ENCODE results near the gene UGGT1. TPM values are rescaled to one million over a fixed set of nuclear protein-coding genes. Genes with fewer than 3 reads are reported as not detected.

The UGGT1 gene
- total RNA-seq (2014; rRNA removed; shearing (Covaris generic)) = 83.9 and 110 TPM in 2 replicates
- polyA plus RNA-seq (2014; cell fraction: nucleus; rRNA removed) = 54.5 and 74.4 TPM in 2 replicates

DNA sequence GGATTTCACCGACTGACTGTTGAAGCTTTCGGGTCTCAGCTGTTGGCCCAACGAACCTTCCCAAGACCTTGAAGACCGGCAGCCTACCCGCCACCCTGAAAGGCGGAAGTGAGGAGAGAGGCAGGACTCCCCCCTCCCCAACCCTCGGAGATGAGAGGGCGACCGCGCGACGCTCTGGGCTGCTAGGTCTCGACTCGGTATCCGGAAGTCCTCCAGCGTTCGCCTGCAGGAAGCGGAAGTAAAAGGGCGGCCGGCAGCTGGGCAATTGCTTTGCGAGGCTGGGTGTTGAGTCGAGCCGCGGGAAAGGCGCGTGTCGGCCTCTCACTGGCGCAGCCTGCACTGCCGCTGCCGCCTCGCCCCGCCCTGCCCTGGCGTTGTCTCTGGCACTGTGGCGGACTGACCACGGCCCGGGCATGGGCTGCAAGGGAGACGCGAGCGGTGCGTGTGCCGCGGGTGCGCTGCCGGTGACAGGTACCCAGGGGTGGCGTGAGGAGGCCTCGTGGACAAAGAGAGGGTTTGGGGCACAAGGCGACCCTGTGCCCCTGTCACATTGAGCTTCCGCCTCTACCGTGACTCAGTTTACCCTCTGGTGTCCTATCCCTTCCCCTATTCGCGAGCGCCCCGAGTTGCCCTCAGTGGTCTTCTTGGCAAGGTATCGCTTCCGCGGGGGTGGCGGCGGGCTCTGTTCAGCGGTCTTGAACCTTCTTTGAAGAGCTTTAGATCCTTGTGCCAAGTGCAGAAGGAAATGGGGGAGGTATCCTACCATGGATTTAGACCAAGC is at the start of gene UGGT1:
Gene UGGT1 (plus strand): TSS at position 256 of the 781 bp plus-strand sequence. CDS start 158 bp downstream, at position 414.
- peak; percentile 96 for DNase-seq (ENCODE audit: extremely low read depth, low read depth)

GRCh38 chr2:128041561-128041960 is 49.4 kb upstream of the UGGT1 start:
- DNase-seq (ENCODE audit: extremely low read depth, low read depth) = no peak

- no peak for DNase-seq (ENCODE audit: extremely low read depth, low read depth)
Measured at GRCh38 chr2:128043041-128043440, 48.0 kb upstream of the UGGT1 start.

- DNase-seq (ENCODE audit: extremely low read depth, low read depth) = no peak
Measured at GRCh38 chr2:128053331-128053730, 37.7 kb upstream of the UGGT1 start.

DNA sequence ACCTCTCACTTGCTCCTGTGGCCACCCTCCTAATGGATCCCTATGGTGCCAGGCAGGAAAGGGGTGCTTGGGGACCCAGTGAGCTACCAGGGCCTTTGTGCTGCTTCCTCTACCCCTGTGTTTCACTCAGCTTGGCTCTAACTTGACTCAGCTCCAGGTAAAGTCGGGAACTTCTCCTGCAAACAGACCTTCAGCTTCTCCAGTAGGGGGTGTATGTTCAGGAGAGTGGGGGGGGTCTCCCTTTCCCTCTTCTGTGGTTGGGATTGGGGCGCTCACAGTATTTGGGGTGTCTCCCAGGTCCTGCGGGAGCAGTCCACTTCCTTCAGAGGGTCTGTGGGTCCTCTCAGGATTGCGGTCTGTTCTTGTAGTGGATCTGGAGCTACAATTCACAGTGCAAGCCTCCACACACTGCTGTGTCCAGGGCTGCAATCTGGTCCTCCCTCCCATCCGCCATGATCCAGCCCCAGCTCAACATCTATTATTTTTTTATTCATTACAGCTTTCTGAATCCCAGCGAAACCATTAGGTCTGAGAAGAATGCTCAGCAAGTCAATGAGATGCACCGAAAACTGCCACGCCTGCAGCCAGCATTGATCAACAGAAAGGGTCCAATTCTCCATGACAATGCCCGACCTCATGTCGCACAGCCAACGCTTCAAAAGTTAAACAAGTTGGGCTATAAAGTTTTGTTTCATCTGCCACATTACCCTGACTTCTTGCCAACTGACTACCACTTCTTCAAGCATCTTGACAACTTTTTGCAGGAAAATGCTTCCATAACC is 36.7 kb upstream of the UGGT1 start:
- DNase-seq (ENCODE audit: extremely low read depth, low read depth) = no peak

GRCh38 chr2:128057334-128057733 is 33.7 kb upstream of the UGGT1 start:
- no peak for DNase-seq (ENCODE audit: extremely low read depth, low read depth)

DNA sequence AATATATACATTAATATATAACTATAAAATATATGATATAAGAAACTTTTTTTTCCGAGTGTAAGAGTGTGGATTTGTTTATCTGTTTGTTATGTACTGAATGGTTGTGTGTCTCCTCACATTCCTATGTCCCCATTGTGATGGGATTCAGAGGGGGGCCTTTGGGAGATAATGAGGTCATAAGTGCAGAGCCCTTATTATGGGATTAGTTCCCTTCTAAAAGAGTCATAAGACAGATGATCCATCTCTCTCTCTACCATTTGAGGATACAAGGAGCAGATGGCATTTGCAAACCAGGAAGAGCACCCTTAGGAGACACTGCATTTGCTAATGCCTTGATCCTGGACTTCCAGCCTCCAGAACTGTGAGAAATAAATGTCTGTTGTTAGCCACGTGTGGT is 32.9 kb upstream of the UGGT1 start:
- no peak for DNase-seq (ENCODE audit: extremely low read depth, low read depth)

DNA sequence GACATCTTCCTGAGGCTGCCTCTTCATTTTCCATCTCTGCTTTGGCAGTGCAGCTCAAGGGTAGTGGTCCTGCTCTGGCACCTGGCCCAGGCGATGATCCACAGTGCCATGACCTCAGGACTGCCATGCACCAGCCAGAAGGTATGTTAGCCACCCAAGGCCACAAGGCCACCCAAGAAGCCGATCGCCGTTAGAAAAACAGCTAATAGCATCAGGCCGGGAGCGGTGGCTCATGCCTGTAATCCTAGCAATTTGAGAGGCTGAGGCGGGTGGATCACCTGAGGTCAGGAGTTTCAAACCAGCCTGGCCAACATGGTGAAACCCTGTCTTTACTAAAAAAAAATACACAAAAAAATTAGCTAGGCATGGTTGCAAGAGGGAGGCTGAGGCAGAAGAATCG is 28.4 kb upstream of the UGGT1 start:
- no peak for DNase-seq (ENCODE audit: extremely low read depth, low read depth)

GRCh38 chr2:128064353-128064752 is 26.6 kb upstream of the UGGT1 start:
- no peak for DNase-seq (ENCODE audit: extremely low read depth, low read depth)

- DNase-seq (ENCODE audit: extremely low read depth, low read depth) = no peak
Measured at GRCh38 chr2:128069769-128070168, 21.2 kb upstream of the UGGT1 start.

DNA sequence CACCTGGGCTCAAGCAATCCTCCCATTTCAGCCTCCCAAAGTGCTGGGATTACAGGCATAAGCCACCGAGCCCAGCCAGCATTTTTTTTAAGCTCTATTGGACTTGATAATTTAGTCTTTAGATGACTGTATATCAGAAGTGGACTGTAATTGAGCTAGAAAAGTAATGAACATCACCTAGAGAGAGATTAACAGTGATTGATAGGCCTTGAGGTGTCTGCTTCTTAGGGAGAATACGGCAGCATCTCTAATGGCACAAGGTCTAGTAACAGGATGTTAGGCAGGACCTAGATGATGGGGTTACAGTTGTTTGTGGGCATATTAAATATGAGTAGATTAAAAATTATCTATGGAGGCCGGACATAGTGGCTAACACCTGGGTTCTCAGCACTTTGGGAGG is 17.7 kb upstream of the UGGT1 start:
- no peak for DNase-seq (ENCODE audit: extremely low read depth, low read depth)

DNA sequence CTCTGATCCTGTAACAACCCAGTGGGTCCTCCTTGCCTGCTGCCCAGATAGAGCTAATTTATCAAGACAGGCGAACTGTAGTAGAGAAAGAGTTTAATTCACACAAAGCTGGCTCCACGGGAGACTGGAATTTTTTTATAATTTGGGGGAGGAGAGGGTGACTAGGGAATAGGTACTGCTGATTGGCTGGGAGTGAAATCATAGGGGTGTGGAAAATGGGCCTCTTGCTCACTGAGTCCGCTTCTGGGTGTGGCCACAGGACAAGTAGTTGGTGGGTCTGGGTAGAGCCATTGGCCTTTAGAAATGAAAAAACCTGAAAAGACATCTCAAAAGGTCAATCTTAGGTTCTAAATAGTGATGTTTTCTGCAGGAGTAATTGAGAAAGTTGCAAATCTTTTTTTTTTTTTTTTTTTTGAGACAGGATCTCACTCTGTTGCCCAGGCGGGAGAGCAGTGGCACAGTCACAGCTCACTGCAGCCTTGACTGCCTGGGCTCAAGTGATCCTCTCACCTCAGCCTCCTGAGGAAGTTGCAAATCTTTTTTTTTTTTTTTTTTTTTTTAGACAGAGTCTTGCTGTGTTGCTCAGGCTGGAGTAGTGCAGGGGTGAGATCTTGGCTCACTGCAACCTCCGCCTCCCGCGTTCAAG is 14.4 kb upstream of the UGGT1 start:
- no peak for DNase-seq (ENCODE audit: extremely low read depth, low read depth)

DNA sequence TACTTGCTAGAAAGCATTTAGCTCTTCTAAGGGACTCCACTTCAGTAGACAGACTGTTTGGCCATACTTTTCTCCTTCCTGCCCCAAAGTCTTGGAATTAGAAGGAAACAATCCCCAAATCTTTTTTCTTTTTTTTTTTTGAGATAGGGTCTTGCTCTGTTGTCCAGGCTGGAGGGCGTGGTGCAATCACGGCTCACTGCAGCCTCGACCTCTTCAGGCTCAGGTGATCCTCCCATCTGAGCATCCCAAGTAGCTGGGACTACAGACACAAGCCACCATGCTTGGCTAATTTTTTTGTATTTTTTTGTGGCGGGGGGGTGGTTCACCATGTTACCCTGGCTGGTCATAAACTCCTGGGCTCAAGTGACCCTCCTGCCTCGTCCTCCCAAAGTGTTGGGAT is 6.2 kb upstream of the UGGT1 start:
- no peak for DNase-seq (ENCODE audit: extremely low read depth, low read depth)

- no peak for DNase-seq (ENCODE audit: extremely low read depth, low read depth)
Measured at GRCh38 chr2:128086244-128086643, 4.8 kb upstream of the UGGT1 start.

DNA sequence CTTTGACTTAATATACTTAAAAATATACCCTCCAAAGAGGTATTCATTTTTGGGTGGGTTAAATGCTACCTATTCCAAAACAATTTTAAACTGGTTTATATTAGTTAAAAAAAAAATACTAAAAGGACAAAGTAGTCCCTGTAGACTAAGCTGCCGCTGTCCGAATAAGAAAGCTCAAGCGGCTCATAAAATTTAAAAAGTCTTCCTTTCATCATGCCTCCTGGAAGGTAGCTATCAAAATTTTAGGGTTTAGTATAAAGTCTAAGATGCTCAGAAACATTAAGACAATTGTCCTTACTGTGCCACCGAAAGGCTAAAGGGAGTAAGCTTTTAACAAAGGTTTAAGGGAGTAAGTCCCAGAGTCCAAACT is 440 bp upstream of the UGGT1 start:
- no peak for DNase-seq (ENCODE audit: extremely low read depth, low read depth)

DNA sequence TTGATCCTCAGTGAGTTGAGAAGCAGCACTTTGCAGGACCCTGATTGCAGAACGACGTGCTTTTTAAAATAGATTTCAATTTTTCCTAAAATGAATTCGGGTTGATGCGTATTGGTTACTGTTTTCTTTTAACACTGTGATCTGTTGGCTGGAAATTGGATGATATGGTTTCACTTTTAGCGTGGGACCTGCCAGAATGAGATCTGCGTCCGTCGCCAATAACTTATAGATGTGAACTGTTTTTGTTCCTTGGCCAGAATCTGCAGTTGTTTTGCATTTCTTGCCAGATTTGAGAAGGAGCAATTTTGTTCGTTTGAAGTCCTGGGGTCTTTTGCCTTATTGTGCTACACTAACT is 703 bp downstream of the UGGT1 start:
- no peak for DNase-seq (ENCODE audit: extremely low read depth, low read depth)

GRCh38 chr2:128092656-128093055 is 1.7 kb downstream of the UGGT1 start:
- DNase-seq (ENCODE audit: extremely low read depth, low read depth) = no peak

- no peak for DNase-seq (ENCODE audit: extremely low read depth, low read depth)
Measured at GRCh38 chr2:128093762-128094161, 2.8 kb downstream of the UGGT1 start.

GRCh38 chr2:128095201-128095600 is 4.2 kb downstream of the UGGT1 start:
- no peak for DNase-seq (ENCODE audit: extremely low read depth, low read depth)

DNA sequence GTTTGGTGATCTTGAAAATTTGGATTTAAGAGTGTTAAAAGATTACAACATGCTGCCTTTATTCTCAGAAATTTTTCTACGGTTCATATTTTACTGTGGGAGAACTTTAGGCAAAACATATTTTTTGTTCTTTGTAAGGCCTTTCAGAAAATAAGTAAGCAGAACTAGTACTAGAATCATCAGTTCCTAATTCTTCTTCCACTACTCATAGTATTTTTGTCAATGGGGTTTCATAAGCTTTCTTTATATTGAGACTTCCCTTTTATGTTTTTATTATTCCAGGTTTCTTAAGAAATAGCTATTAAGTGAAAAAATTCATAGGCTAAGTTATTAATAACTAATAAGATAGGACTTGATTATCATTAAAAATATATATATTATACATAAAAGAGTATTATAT is 12.4 kb downstream of the UGGT1 start:
- no peak for DNase-seq (ENCODE audit: extremely low read depth, low read depth)

DNA sequence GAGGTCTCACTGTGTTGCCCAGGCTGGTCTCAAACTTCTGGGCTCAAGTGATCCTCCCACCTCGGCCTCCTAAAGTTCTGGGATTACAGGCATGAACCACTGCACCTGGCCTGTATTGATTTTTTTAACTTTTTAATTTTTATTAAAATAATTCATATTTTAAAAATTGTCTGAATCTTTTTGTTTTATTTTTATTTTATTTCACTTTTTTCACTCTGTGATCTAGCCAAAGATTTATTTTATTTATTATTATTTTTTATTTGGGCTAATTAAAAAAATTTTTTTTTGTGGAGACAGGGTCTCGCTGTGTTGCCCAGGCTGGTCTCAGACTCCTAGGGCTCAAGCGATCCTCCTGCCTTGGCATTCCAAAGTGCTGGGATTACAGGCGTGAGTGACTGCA is 14.1 kb downstream of the UGGT1 start:
- no peak for DNase-seq (ENCODE audit: extremely low read depth, low read depth)

GRCh38 chr2:128108166-128108565 is 17.2 kb downstream of the UGGT1 start:
- no peak for DNase-seq (ENCODE audit: extremely low read depth, low read depth)
